Stomach (tissue), 4 donors: ENCODE measurements around the gene UBR4.

ENCODE experiments used
- EP300 ChIP-seq: sonication (generic); formaldehyde crosslinking; IDR thresholded peaks from one replicate; pipeline ENCODE4 v1.6.1; 2017; ENCODE audit warnings: antibody characterized with exemption
- POLR2A ChIP-seq, 4 donors: fragments of 450-650 bp; IDR thresholded peaks; one replicate each; pipeline ENCODE4 v1.6.1; 2016; ENCODE audit warnings: antibody characterized with exemption in 4 of 4, control low read depth in 2 of 4, mild to moderate bottlenecking in 1 of 4, moderate library complexity in 1 of 4
- TF ChIP-seq, protein P1 (sequence below), 7 experiments: fragments of 450-650 bp in 4 of 7; fragments of 200-600 bp in 3 of 7; sonication (generic) in 3 of 7; IDR thresholded peaks; one replicate each; pipeline ENCODE4 v1.5.1; 2016 to 2019; ENCODE audit warnings: antibody characterized with exemption in 7 of 7, control low read depth in 2 of 7, mild to moderate bottlenecking in 1 of 7

DNA sequence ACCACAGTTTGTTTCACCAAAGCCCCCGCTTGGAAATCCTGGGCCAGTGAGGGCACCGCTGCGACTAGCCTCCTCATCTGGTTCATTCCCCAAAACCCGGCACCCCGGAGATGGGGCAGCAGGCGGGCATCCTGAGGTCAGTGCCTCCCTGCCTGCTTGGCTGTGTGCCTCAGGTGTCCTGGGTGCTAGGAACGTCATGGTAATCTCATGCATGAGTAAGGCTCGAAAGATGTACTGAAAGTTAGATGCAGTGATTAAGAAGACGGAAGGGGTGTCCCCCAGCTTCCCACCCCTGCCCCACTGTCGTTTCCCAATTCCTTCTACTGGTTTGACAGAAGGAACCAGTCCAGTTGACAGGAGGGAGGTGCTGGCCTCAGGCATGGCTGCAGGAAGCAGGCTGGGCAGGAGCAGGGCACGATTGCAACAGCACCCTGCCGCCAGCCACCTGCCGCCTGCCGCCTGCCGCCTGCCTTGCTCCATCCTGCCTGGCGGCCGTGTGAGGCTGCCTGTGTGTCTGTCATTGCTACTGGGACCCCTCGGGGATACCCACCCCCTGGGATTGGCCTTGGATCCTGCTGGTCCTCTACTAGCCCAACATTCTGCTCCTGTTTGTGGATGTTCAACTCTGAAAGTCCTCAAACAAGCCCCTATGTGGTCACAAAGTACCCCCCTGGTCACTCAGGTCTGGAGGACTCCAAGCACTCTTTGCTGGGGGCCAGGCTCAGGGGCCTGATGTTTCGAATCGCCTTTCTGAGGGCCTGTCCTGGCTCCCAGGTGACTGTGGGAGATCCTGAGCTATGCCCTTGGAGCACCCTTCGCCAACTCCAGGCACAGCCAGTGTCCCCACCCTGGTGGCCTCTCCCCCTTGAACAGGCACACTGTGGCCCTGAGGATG, 180.6 kb downstream of the UBR4 start:
- TF ChIP-seq, protein P1, sequence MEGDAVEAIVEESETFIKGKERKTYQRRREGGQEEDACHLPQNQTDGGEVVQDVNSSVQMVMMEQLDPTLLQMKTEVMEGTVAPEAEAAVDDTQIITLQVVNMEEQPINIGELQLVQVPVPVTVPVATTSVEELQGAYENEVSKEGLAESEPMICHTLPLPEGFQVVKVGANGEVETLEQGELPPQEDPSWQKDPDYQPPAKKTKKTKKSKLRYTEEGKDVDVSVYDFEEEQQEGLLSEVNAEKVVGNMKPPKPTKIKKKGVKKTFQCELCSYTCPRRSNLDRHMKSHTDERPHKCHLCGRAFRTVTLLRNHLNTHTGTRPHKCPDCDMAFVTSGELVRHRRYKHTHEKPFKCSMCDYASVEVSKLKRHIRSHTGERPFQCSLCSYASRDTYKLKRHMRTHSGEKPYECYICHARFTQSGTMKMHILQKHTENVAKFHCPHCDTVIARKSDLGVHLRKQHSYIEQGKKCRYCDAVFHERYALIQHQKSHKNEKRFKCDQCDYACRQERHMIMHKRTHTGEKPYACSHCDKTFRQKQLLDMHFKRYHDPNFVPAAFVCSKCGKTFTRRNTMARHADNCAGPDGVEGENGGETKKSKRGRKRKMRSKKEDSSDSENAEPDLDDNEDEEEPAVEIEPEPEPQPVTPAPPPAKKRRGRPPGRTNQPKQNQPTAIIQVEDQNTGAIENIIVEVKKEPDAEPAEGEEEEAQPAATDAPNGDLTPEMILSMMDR (IDR thresholded peaks at IDR 0.05), result no peak
- no peak for TF ChIP-seq POLR2A (IDR thresholded peaks at IDR 0.05)
- TF ChIP-seq EP300, result no peak
